NCI-H1092 (cell line): Measurements from ENCODE around the gene COL27A1.
A peak's percentile ranks its signal among the peaks of the same experiment; 100 is the strongest.

Experiments
- DNase-seq: peaks from one replicate; lab custom pipeline; 2025; lab: John Stamatoyannopoulos, UW

COL27A1 gene

GRCh38 chr9:114247077-114247476 is 91.7 kb downstream of the COL27A1 start:
- DNase-seq: no peak

GRCh38 chr9:114247491-114247890 is 92.2 kb downstream of the COL27A1 start:
- no peak for DNase-seq

- DNase-seq: no peak
Measured at GRCh38 chr9:114248299-114248707, 93.0 kb downstream of the COL27A1 start.

GRCh38 chr9:114249424-114250234 is 94.3 kb downstream of the COL27A1 start:
- DNase-seq: no peak

GRCh38 chr9:114250235-114250568 is 94.9 kb downstream of the COL27A1 start:
- peak; percentile 83 for DNase-seq

GRCh38 chr9:114250648-114251047 is 95.3 kb downstream of the COL27A1 start:
- no peak for DNase-seq

GRCh38 chr9:114252394-114252793 is 97.1 kb downstream of the COL27A1 start:
- no peak for DNase-seq

GRCh38 chr9:114256827-114257328 is 101.5 kb downstream of the COL27A1 start:
- DNase-seq: no peak

GRCh38 chr9:114258218-114258617 is 102.9 kb downstream of the COL27A1 start:
- DNase-seq: no peak

GRCh38 chr9:114258866-114259797 is 103.8 kb downstream of the COL27A1 start:
- no peak for DNase-seq

GRCh38 chr9:114259798-114260523 is 104.6 kb downstream of the COL27A1 start:
- DNase-seq: peak; percentile 39

- DNase-seq: no peak
Measured at GRCh38 chr9:114261026-114261425, 105.7 kb downstream of the COL27A1 start.

GRCh38 chr9:114261987-114262386 is 106.7 kb downstream of the COL27A1 start:
- DNase-seq: no peak

GRCh38 chr9:114263853-114264510 is 108.6 kb downstream of the COL27A1 start:
- DNase-seq: no peak

GRCh38 chr9:114264806-114265550 is 109.6 kb downstream of the COL27A1 start:
- no peak for DNase-seq

GRCh38 chr9:114266969-114267368 is 111.6 kb downstream of the COL27A1 start:
- DNase-seq: no peak

GRCh38 chr9:114269023-114269422 is 113.7 kb downstream of the COL27A1 start:
- no peak for DNase-seq

- no peak for DNase-seq
Measured at GRCh38 chr9:114270120-114270975, 115.0 kb downstream of the COL27A1 start.

- no peak for DNase-seq
Measured at GRCh38 chr9:114271556-114272510, 116.5 kb downstream of the COL27A1 start.
